ENCODE results near the gene NCOA7. TPM values are rescaled to one million over a fixed set of nuclear protein-coding genes. Genes with fewer than 3 reads are reported as not detected.

Gene NCOA7
- total and polyA plus RNA-seq, 12 donors: 24.5 to 180 (median 70.8) TPM

GRCh38 chr6:125834348-125834747, 43.6 kb downstream of the NCOA7 start:
- Histone ChIP-seq H3K4me3 (peak overlapping the region in 1 of 4 donors; percentile 23), H3K9me3 (replicated peaks in 1 of 3) (no peaks in the 10 kb centered on the region), H3K36me3 (replicated peaks in 1 of 2) (no peaks in the 10 kb centered on the region), H3K27me3 (no peaks in the 10 kb centered on the region), H3K27ac (peak overlapping the region; percentile 73 to 96 (median 84)), H3K4me1 (replicated peaks in 1 of 2) (peaks cover 50 to 74% of the 10 kb centered on the region in 2 donors)
- 66 to 83% (median 71%) methylated on average over 2 of the region's 2 CpGs for WGBS, 4 donors
- TF ChIP-seq CTCF (IDR thresholded peaks at IDR 0.05): no peak
- no peak for TF ChIP-seq POLR2A (IDR thresholded peaks at IDR 0.05)
- intact Hi-C loops (cut with DNase I): no loop called here
- no peak for DNase-seq

DNA sequence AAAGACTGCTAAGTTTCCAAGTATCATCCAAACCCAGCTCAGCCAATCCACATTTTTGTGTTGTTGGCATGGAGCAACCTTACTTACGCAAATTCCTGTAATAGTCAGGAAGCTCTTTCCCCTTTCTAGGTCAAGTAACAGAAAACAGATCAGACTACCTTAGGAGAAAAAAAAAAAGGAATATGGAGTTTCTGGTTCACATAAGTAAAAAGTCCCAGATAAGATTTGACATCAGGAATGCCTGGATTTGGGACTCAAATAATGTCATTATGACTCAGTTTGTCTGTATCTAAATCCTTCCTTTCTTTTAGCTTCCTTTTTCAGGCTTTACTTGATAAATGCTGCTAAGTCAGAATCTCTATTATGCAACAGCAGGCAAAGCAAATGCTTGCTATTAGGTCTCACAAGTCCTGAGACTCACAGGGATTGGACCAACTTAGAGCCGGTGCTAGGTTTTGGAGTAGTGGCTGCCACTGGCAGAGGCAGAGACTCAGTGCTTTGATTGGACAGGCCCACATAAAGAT, 44.5 kb downstream of the NCOA7 start:
- peak in 6 of 7 donors; percentile 71 to 85 (median 78) for DNase-seq
- intact Hi-C loops (cut with DNase I): no loop called here
- 0 to 11% (median 10%) methylated on average over 2 of the region's 2 CpGs for WGBS, 4 donors
- Histone ChIP-seq H3K36me3 (replicated peaks in 1 of 2) (no peaks in the 10 kb centered on the region), H3K27ac (peak overlapping the region; percentile 73 to 96 (median 84)), H3K4me1 (replicated peaks in 1 of 2) (peaks cover 55 to 84% of the 10 kb centered on the region in 2 donors), H3K27me3 (no peaks in the 10 kb centered on the region), H3K4me3 (peak overlapping the region in 1 of 4 donors; percentile 23), H3K9me3 (replicated peaks in 1 of 3) (no peaks in the 10 kb centered on the region)
- TF ChIP-seq CTCF (IDR thresholded peaks at IDR 0.05): no peak
- TF ChIP-seq POLR2A (IDR thresholded peaks at IDR 0.05): peak in 1 of 2 donors; percentile 26

DNA sequence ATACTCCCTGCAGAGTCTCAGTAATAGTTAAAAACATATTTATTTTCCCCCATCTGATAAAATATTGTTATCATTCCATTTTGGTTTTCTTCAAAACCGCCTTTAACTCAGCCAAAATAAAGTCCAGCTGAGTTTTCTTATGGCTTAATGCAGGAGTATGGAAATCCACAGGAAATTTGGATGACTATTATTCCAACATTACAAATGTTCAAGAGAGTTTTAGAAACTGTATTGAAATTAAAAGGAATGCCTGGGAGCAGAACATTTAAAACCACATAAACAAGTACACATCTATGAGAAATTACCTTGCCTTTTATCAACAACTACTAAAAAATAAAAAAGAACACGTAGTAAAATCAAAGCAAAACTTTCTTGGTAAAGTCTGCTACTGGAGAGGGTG, 45.7 kb downstream of the NCOA7 start:
- 83 to 91% (median 90%) methylated on average over 2 of the region's 2 CpGs for WGBS, 4 donors
- DNase-seq: no peak
- no peaks in the 10 kb centered on the region for H3K36me3 ChIP-seq (replicated peaks in 1 of 2)
- no peak for TF ChIP-seq POLR2A (IDR thresholded peaks at IDR 0.05)
- TF ChIP-seq CTCF (IDR thresholded peaks at IDR 0.05): no peak
- H3K27me3 ChIP-seq: no peaks in the 10 kb centered on the region
- peaks cover 48 to 80% of the 10 kb centered on the region in 2 donors for H3K4me1 ChIP-seq (replicated peaks in 1 of 2)
- H3K27ac ChIP-seq: peak overlapping the region; percentile 73 to 96 (median 84)
- H3K4me3 ChIP-seq: no peak overlapping the region
- H3K9me3 ChIP-seq (replicated peaks in 1 of 3): no peaks in the 10 kb centered on the region
- intact Hi-C loops (cut with DNase I): no loop called here

GRCh38 chr6:125839471-125839870, 48.7 kb downstream of the NCOA7 start:
- no peak for TF ChIP-seq CTCF (IDR thresholded peaks at IDR 0.05)
- TF ChIP-seq POLR2A (IDR thresholded peaks at IDR 0.05): no peak
- intact Hi-C loops (cut with DNase I): no loop called here
- Histone ChIP-seq H3K4me1 (replicated peaks in 1 of 2) (peaks cover 24 to 73% of the 10 kb centered on the region in 2 donors), H3K27me3 (no peaks in the 10 kb centered on the region), H3K27ac (peak overlapping the region in 4 of 5 donors; percentile 33 to 79 (median 72)), H3K36me3 (replicated peaks in 1 of 2) (no peaks in the 10 kb centered on the region), H3K4me3 (no peak overlapping the region), H3K9me3 (replicated peaks in 1 of 3) (no peaks in the 10 kb centered on the region)
- 46 to 67% (median 50%) methylated on average over 7 of the region's 7 CpGs for WGBS, 4 donors
- DNase-seq: peak; percentile 41 to 70 (median 57)

All from adrenal gland (tissue), 12 donors.